Measurements from ENCODE around the gene FNDC1.
A peak's percentile ranks its signal among the peaks of the same experiment; 100 is the strongest.

The FNDC1 gene

DNA sequence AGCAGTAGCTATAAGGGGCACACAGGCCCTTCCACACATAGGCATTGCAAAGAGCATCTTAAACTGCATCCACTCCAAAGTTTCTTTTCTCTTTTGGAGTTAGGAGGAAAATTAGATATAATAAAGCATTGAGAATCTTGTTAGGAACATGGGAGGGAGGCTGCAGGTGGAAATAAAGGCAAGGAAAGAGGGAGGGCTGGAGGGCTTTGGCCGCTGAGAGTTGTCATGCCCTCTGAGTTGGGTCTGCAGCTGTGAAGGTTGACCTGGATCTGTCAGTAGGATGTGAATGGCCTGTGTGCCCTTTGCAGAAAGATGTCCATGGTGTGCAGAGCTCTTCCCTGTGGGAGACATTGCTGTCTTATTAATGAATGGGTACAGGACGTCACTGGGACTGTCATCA, 134.0 kb downstream of the FNDC1 start:
- DNase-seq: no peak
- intact Hi-C loops (cut with DNase I): no loop called here

DNA sequence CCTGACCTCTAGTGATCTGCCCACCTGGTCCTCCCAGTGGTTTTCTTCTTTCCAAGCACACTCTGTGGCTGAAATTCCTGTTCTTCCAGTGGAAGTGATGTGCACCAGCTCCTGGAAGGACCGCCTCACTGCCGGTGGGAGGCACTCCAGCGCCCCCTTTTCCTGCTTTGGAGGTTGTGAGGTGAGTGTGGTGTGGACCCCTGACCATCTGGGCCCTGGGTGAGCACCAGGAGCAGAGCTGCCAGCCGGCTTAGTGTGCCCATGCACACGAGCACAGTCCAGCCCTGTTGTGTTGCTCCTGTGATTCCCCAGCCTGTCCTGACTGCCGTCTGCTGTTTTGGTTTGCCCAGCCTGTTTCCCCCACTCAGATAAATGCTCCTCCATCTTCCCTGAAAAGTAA, 134.6 kb downstream of the FNDC1 start:
- peak in 1 of 10 donors; percentile 73 for DNase-seq
- intact Hi-C loops (cut with DNase I): no loop called here

DNA sequence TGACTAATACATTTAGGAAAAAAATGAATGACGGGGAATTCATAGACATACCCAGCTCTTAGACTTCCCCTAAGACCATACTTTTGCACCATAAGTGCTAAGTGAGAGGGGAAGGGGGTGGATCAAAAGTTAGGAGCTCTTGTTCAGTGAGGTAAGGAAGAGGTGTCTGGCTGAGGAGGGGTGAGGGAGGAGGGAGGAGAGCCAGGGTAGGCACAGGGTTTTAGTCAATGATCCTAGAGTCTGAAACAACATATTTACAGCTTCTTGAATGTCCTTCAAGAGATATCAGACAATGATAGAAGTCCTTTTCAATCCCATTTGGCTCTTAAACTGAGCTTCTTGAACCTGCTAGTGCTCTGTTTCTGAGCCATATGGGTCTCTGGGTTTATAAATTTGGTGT, 135.4 kb downstream of the FNDC1 start:
- DNase-seq: no peak
- intact Hi-C loops (cut with DNase I): no loop called here

DNA sequence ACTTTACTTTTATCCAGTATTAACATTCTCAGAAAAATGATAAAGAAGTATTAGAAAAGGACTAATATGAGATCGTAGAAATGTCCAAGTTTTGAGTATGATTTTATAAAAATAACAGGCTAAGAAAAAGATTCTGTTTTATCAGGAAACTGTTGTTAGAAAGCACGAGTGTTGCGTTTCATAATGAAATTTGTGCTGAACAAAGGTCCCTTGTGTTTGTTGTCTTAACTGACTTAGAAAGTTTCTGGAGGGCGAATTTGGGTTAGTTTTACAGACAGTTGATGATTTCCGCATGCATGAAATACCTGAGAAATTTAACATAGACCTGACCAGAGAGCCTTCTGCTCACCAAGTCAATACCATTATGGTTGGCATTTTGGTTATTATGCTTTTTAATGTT, 136.0 kb downstream of the FNDC1 start:
- no peak for DNase-seq
- intact Hi-C loops (cut with DNase I): no loop called here

DNA sequence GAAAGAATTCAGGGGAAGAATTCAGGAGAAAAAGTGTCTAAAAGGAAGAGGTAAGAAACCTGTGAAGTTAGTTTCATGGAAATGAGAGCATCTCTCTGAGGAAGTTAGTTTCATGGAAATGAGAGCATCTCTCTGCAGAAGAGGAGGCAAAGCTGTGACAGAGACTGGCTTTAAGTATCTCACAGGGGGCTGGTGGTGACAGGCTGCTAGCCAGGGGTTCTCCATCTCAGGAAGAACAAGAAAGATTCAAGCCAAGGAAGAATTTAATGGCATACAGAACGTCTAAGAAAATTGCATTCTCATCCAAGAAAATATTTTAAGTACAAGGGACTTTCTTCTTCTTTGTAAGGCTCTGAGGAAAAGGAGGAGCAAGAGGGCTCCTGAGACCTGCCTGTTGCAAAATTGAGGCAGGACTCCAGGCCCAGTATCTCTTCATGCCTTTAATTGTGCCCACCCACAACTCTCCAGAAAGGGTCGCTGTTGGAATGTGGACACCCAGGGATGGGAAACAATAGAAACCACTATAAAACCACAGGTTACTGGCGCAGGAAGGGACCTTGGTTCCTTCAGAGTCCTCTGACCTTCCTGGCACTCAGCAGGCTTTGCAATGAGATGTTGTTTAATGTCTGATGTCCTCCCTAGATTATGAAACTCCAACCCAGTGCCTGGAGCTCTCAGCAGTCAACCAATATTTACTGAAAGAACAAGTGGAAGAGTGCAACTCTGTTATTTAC, 136.8 kb downstream of the FNDC1 start:
- intact Hi-C loops (cut with DNase I): no loop called here
- DNase-seq: no peak

DNA sequence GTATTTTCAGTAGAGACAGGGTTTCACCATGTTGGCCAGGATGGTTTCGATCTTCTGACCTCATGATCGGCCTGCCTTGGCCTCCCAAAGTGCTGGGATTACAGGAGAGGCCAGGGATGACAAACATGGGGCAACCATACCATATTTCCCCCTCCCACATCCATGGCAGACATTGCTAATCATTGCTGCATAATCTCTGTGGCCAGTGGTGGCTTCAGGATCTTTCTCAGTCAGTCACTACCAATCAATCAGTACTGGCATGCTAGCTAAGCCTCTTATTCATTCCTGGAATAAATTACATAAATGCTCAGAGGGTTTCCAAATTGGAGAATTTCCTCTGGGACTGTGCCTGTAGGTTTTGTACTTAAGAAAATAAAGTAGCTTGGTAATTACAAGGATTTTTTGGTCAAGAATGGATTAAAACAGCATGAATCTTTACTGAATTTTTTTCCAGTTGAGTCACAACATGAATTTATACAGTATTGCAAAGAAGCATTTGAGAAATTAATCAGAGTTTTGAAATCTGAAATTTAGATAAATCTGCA, 138.1 kb downstream of the FNDC1 start:
- no peak for DNase-seq
- intact Hi-C loops (cut with DNase I): no loop called here

DNA sequence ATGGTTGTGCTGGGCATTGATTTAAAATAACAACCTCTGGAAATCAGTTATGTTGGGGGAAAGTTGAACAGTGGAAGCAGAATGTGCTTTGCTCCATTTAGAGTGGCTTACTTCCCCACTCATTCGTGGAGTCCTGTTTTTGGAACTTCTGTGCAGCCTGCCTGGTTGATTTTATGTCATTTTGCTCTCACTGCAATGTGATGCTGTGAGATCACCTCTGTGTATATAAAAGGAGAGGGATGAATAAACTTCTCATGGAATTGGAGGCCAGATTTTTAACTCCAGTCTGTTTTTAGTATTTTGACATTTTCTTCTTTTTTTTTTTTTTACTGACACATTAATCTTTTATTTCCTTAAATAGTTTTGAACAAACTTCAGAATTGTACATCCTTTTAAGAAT, 139.0 kb downstream of the FNDC1 start:
- DNase-seq: no peak
- intact Hi-C loops (cut with DNase I): no loop called here

DNA sequence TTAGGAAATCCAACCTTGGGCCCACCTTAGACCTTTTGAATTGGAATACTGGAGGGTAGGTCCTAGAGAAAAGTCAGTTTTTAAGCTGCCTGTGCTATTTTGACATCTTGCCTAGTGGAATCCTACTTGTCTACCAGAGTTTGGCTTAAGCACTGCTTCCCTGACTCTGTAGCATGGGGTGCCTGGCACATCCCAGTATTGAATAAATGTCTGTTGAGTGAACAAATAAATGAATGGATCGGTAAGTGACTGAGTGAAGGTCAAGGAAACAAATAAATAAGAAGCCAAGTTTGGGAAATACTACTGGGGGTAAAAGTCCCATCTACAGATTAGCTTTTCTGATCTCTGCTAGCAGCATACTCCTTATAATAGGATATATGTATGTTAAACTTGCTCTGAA, 140.5 kb downstream of the FNDC1 start:
- DNase-seq: no peak
- intact Hi-C loops (cut with DNase I): no loop called here

DNA sequence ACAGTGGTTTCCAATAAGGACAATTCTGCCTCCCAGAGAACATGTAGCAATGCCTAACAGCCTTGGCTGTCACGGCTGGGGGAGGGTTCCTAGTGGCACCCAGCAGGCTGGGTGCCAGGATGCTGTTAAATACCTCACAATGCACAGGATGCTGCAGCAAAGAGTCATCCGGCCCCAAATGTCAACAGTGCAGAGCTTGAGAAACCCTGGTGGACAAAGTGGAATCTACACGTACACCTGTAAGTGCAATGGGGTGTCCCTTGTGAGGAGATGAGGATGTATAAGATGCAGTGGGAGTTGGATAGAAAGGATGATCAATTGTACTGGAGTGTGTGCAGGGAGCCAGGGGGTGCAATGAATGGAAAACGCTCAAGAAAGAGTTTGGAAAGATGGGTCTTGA, 142.4 kb downstream of the FNDC1 start:
- DNase-seq: no peak
- intact Hi-C loops (cut with DNase I): no loop called here

DNA sequence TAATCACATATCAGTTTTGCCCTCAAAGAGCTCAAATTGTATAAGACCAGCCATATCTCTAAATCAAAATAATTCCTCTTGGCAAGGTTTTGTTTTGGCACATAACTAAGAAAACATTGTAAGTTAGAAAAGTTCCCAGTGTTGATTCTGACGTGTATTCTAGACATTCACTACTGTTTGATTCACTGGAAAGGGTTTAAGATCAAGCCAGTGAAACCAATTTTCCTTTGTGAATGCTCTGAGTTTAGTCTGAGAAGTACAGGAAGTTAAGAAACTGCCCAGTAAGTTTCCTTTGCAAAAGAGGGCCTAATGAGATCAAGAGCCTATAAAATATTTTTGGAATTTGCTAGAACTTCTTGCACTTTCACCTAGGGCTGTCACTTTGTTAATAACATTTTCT, 143.0 kb downstream of the FNDC1 start:
- no peak for DNase-seq
- intact Hi-C loops (cut with DNase I): no loop called here

DNA sequence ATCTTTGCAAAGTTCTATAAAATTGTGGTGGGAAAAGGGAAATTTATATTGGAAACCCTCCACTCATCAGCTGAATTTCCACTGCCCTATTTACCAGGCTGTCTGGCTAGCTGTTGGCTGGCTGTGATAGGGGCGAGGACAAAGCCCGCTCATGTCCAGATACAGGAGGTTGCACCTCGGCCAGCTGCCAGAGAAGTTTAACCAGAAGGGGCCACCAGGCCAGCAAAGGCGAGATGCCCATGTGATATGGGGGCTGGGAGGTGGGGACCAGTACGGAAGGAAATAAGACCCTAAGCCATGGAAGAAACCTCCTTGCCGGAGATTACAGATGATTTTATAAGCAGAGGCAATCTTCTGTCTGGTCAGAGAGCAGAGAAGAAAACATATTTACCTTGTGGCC, 143.8 kb downstream of the FNDC1 start:
- DNase-seq: no peak

DNA sequence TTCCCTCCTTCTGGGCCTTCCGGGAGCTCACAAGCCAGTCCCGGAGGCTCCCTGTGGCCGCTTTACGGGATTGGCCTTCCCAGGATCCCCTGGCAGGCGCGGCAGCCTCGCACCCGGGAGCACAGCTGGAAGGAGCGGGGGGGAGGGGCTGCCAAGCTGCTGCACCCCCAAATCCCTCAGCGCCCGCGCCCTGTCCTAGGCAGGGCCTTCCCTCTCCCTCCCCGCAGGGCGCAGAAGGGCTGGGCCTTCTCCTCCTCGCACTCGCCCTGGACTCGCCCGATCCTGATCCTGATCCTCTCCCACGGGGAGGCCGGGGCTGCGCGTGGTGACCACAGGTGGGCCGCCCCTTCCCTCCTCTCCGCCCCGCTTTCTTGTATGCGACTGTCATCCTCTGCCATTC, 146.4 kb downstream of the FNDC1 start:
- intact Hi-C loops (cut with DNase I): no loop called here

More for the DNA sequence above, 143.8 kb downstream of the FNDC1 start:
- intact Hi-C loops (cut with DNase I): no loop called here

DNA sequence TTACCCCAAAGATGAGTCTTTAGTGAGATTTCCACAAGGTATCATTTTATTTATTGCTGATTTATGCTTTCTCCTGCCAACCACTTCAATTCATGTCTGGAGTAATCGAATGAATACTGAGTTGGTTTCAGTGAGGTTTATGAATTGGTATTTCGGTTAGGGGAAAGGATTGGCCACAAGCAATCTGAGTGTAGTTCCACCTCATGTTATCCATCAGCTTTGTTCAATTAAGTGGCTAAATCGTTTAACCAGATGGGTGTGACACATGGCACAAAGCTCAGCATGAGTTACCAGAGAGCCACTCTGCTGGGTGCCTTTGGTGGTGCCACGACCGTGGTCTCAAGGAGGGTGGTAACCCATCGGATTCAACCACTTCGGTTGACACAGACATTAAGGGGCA, 148.2 kb downstream of the FNDC1 start:
- intact Hi-C loops (cut with DNase I): no loop called here
- DNase-seq: no peak

More for the DNA sequence above, 146.4 kb downstream of the FNDC1 start:
- peak in 1 of 10 donors; percentile 74 for DNase-seq

DNA sequence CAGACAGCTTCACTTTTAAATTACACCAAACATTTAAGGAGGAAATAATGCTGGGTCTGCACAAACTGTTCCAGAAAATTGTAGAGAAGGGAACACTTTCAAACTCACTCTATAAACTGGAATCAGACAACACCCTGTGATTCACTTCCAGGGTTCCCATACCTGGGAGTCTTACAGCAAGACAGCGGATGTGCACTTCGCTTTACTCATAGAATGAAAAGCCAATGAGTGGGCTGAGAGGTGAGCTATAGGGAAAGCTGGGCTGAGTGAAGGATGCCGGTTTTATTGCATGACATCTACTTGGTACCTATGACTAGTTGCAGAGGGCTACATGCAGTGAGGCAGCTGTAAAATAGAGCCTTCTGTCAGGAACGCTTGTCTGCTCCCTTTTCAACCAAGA, 152.1 kb downstream of the FNDC1 start:
- intact Hi-C loops (cut with DNase I): no loop called here
- no peak for DNase-seq
